Measurements from ENCODE around the gene CCL27.
"Not testable (repeated sequence)": the region's sequence is repeated elsewhere in the genome, so short reads cannot be mapped to it uniquely, and the experiment has no call there.

Gene CCL27

DNA sequence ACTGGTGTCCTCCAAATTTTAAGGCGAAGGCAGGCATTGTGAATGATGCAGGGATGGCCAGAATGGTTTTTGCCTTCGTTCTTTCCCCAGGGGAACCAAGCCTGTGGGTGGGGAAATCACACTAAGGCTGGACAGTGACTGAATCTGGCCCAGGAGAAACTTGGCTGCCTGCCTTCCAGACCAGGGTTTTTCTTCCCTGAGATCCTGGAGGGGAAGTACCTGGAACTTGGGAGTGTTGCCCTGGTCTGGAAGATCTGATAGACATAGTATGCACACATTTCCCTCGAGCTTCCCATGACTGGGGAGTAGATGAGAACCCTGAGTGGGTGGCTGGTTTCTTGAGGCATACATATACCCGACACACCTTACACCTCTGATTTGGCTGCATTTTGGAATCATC lies 11.1 kb downstream of the CCL27 start:
- DNase-seq (ENCODE audit: low read depth in 2 of 2) = no peak

DNA sequence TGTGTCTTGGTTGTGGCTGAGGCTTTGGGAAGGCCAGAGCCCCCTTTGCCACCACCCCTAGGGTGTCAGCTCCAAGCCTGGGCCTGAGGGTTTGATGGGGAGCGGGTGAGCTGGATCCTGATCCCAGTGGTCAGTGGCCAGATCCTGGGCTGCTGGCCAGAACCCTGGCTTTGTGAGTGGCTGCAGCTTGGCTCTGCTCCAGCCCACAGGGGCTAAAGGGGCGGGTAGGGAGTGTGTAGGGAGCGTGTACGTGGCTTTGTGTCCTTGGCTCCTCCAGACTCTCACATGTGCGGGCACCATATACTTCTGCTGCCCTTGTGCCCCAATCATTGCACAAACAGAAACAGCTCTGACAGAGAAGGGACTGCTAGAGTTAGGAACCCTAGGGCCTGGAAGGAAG lies 11.6 kb downstream of the CCL27 start:
- no peak for DNase-seq (ENCODE audit: low read depth in 2 of 2)

DNA sequence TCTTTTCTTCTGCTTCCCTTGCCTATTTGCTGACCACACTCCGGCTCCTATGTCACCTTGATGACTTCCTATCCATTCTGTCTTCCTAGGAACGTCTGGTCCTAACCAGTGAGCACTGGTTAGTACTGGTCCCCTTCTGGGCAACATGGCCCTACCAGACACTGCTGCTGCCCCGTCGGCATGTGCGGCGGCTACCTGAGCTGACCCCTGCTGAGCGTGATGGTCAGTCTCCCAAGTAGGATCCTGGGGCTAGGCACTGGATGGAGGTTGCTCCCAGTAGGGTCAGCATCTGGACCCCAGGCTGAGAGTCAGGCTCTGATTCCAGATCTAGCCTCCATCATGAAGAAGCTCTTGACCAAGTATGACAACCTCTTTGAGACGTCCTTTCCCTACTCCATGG lies 13.8 kb downstream of the CCL27 start:
- no peak for DNase-seq (ENCODE audit: low read depth in 2 of 2)

DNA sequence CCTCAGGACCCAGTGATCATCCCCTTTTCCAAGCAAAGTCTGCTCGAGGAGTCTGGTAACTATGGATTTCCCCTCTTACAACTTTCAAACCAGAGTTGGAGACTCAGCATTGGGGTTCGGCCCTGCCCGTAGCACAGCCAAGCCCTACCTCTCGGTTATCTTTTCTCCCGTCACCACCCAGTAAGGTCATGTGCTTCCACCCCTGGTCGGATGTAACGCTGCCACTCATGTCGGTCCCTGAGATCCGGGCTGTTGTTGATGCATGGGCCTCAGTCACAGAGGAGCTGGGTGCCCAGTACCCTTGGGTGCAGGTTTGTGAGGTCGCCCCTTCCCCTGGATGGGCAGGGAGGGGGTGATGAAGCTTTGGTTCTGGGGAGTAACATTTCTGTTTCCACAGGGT lies 14.8 kb downstream of the CCL27 start:
- no peak for DNase-seq (ENCODE audit: low read depth in 2 of 2)

DNA sequence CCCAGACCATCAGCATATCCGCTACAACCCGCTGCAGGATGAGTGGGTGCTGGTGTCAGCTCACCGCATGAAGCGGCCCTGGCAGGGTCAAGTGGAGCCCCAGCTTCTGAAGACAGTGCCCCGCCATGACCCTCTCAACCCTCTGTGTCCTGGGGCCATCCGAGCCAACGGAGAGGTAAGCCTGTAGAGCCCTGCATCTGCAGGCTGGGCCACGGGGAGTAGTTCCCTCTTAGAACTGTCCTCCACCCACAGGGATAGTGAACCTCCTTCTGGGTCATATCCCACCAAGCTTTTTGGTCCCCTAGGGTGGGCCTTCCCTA lies 15.4 kb downstream of the CCL27 start:
- no peak for DNase-seq (ENCODE audit: low read depth in 2 of 2)

DNA sequence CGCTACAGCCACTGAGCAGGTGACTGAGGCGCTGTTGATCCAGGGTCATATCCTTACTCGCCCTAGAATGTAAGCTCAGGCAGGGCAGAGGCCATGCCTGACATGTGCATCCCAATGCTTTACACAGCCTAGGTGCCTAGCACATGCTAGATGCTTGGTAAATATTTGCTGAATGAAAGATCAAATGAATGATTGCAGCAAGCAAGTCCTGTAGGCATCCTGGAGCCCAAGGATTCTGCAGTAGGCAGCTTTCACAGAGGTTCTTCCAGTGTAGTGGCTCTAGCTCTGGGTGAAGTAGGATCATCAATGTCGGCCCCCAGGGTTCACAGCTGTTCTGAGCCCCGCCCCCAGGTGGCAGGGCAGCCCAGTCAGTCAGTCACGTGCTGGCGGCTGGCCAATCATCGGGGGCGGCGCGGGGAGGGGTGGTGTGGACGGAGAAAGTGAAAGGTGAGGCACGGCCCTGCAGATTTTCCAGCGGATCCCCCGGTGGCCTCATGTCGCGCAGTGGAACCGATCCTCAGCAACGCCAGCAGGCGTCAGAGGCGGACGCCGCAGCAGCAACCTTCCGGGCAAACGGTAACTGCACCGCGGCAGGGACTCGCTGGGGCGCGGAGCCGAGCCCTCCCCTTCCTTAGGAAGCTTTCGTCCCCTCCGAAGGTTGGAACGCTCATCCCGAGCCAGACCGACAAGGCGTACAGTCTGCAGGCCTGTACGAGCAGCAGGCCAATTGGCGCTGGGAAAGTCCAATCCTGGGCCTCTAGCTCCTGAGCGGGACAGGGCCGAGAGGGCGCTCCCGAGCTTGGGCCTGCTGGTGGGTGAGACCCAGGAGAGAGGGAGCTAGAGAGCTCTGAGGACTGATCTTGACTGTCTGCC lies 16.0 kb downstream of the CCL27 start, which contains the start of gene GALT:
GALT (plus strand) TSS at position 465 of the 873 bp plus-strand sequence; CDS start at position 495, 30 bp downstream.
- DNase-seq (ENCODE audit: low read depth in 2 of 2) = peak; percentile 92 to 96

DNA sequence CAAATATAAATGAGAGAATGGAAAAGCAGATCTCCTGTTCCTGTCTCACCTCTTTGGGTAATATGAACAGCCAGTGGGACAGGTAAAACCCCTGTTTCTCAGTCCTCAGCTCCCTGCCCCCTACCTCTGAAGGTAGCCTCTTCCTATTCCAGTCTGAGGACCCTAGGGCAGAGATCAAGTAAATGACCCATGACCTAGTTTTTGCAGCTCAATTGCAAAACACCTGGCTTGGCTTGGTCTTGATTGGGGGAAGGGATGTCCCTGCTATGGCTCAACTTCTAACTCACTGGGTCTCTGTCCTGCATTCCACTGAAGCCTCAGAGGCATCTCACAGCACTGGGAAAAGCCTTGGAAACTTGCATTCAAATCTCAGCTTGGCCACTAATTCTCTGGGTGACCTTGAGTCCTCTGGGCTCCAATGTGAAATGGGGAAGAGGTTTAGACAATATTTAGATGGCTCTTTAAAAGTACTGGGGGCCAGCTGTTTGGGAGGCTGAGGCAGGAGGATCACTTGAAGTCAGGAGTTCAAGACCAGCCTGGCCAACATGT lies 17.6 kb downstream of the CCL27 start:
- DNase-seq (ENCODE audit: low read depth in 2 of 2) = no peak

DNA sequence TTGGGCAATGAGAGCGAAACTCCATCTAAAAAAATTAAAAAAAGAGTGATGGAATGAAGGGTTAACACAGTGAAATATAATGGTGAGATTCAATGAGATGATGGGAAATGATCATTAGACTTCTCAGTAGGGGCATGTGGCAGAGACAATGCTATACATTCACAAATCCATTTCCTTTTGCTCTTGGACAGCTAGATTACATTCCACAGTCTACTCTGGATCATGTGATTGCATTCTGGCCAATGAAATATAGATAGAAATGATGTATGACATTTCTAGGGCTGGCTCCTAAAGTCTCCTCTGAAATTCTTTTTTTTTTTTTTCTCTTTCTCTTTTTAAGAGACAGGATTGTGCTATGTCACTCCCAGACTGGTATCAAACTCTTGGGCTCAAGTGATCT lies 19.8 kb downstream of the CCL27 start:
- DNase-seq (ENCODE audit: low read depth in 2 of 2) = no peak

DNA sequence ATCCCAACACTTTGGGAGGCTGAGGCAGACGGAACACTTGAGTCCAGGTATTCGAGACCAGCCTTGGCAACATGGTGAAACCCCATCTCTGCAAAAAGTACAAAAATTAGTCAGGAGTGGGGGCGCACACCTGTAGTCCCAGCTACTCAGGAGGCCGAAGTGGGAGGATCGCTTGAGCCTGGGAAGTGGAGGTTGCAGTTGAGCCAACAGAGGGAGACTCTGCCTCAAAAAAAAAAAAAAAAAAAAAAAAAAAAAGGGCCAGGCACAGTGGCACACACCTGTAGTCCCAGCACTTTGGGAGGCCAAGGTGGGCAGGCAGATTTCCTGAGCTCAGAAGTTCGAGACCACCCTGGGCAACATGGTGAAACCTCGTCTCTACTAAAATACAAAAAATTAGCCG lies 23.1 kb downstream of the CCL27 start:
- DNase-seq (ENCODE audit: low read depth in 2 of 2) = not testable (repeated sequence)

DNA sequence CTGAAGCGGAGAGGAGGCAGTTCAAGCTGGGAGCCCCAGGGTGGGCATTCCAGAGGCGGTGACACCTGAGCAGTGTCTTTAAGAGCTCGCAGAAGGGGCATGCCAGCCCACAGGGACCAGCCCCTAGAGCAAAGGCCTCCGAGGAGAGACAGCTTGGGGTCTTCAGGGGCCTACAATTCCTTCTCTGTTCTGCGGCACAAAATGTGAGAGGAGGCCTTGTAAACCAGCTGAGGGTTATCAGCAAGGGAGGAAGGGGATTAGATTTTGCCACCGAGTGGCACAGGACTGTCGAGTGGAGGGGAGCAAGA lies 24.4 kb downstream of the CCL27 start:
- no peak for DNase-seq (ENCODE audit: low read depth in 2 of 2)

DNA sequence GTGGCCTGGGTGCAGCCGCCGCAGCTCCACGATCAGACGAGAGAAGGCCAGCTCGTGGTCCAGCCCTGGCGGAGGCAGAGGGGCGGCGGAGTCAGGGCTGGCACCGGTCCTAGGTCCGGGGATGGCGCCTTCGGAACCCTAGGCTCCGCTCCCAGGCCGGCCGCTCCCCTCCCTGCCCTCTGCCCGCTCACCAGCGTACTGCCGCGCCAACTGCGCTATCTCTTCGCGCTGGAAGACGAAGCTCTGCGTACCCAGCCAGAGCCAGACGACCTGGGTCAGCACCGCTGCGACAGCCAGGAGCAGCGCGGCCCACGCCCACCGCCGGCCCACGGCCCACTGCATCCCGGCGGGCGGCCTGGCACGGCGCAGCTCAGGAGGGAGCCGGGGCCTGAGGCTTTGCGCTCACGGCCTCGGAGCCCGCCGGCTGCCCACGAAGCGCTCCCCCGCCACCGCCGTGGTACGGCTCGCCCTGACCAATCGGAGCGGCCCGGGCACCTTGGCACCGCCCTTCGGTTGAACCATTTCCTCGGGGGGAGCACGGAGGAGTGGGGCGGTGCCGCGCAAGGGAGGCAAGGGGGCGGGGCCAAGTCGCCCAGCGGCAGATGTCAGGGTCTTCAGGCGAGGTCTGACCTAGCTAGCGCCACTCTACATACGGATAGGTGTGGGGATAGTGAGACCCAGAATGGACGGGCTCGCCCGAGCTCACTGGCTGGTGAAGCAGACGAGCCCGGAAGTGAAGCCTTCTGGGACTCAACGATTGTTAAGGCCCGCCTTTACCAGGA lies 24.9 kb downstream of the CCL27 start, which contains the start of gene SIGMAR1:
SIGMAR1 (minus strand) TSS at position 432 of the 782 bp plus-strand sequence; CDS start at position 342, 90 bp downstream.
- peak; percentile 86 for DNase-seq (ENCODE audit: low read depth in 2 of 2)

DNA sequence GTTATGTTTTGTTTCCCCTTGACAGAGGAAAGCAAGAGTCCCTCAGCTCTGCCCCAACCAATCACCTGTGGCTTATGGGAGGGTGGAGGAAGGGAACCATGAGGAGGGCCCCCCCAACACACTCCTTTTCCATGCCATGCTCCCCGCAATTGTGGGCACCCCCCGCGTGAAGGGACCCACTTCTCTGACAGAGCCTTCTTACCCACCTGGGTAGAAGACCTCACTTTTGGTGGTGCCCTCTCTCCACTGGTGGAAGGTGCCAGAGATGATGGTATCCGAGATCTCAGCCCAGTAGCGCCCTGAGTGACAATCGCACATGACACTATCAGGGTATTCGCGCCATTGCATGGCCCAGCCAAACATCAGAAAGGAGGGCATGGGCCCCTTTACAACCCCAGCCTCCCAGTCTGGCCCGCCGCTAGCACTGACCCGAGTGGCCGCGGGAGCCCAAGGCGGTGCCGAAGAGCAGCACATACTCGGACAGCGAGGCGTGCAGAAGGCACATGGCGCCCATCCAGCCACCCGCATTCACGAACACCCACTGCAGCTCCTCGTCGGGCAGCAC lies 25.6 kb downstream of the CCL27 start:
- DNase-seq (ENCODE audit: low read depth in 2 of 2) = no peak

DNA sequence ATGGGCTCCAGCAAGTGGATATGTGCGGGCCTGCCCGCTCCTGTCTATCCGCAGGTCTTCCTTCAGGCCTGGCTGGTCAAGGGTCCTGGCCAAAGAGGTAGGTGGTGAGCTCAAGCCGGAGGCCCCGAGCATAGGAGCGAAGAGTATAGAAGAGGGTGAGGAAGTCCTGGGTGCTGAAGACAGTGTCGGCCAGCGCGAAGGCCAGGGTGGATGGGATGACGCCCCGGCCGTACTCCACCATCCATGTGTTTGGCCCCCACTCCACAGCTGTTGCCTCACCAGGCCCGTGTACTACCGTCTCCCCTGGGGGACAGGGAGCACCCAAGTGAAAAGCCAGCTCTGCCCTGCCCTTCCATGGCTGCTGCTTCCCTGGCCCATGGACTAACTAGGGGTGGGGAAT lies 26.9 kb downstream of the CCL27 start:
- no peak for DNase-seq (ENCODE audit: low read depth in 2 of 2)

DNA sequence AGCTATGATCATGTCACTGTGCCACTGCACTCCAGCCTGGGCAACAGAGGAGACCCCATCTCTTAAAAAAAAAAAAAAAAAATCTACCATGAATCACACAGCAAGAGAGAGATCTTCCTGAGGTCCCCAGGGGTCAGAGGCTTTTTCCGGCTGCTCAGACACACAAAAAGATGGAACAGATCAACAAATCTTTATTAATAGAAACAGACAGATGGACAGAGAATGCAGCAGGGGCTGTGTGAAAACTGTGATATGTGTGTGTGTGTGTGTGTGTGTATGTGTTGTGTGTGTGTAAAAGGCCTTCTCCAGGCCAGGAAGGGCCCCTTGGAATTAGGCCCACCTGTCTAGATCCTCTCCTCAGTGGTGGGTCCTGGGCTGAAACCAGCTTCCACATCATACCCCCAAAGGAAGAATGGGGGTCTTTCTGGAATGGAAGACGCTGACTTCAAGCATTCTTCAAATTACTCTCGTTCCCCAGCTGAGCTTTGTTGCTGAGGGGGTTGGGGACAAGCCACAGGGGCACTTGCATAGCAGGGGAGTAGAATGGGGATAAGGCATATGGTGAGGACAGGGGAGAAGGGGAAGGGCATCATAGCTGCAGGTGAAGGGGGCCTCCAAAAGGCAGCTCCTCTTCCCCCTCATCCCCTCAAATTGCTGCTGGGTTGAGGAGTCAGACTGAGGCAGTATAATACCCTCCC lies 27.8 kb downstream of the CCL27 start:
- DNase-seq (ENCODE audit: low read depth in 2 of 2) = no peak

DNA sequence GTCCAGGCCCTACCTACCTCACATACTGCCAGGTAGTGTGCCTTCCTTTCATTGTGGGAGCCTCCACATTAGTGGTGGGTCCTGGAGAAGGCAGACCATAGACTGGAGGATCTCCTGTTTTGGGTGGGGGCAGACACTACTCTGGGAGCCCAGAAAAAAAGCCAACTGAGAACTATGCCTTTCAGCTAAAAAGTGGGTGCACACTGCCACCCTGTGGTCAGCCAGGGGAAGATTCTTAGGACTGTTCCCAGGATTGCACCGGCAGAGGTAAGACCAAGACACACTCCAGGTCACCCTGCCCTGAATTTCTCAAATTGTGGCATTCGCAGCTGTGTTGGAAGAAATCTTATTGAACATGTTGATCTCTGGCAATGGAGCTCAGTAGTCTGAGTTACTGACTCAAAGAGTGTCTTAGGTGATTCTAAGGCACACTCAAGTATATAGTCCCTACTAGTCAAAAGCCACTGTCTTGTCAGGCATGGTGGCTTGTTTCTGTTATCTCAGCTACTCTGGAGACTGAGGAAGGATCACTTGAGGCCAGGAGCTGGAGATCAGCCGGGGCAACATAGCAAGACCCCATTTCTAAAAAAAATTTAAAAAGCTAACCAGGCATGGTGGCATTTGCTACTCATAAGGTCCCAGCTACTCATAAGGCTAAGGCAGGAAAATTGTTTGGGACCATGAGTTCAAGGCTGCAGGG lies 28.5 kb downstream of the CCL27 start:
- DNase-seq (ENCODE audit: low read depth in 2 of 2) = peak in 1 of 2 donors; percentile 55

DNA sequence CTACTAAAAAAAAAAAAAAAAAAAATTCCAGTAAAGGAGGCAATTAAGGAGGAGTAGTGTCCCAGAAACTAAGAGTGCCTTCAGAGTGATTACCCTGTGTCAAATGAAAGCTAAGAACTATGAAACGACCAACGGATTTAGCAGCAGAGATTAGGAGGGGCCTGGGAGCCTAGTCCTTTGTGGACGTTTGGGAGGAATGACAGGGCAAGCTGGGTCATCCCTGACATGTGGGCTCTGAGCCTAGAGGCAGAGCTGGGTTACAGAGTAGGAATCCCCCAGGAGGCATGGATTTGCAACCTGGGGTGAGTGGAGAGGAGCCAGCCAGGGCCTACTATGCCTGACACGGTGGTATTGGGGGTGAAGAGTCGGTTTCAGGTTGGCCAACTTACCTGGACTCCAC lies 29.3 kb downstream of the CCL27 start:
- DNase-seq (ENCODE audit: low read depth in 2 of 2) = no peak

DNA sequence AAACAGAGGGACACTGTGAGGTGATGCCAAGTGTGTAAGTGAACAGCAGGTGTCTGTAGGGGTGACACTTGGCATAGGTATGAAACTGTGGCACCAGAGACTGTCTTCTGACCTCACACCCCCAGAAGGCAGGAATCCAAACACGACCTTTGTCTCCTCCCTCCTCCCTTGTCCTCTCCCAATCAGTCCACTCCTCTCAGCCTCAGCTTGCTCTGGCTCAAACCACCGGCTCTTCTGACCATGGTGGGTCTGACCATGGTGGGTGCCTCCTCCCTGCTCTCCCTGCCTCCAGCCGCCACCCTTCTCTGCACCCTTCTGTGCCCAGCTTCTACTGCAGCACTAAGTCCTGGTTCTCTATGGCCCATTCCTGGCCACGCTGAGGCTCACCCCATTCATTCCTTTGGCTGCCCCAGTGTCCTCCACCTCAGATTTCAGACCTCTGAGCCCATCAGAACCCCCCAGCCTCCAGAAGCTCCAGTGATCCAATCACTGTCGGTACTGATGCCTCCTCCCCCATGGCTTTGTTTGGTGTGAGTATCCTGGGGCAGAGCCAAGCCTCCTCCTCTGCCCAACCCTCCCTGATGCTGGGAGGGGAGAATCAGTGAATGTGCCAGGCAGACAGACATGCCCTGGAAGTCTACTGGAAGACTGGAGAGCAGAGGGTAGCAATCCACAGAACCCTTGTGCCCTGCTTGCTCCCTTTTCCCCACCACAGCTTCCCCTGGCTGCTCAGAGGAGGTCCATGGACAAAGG lies 31.9 kb downstream of the CCL27 start:
- no peak for DNase-seq (ENCODE audit: low read depth in 2 of 2)

DNA sequence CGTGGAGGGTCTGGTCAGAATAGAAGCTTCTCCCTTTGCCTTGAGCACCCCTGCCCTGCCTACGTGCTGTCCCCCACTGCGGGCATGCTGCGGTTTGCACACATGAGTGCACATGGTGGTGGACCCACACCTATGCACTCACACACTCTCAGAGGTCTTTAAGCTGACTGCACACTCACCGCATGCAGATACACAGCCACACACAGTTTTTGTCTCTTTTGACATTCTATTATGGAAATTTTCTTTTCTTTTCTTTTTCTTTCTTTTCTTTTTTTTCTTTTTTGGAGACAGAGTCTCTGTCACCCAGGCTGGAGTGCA lies 33.0 kb downstream of the CCL27 start:
- no peak for DNase-seq (ENCODE audit: low read depth in 2 of 2)

DNA sequence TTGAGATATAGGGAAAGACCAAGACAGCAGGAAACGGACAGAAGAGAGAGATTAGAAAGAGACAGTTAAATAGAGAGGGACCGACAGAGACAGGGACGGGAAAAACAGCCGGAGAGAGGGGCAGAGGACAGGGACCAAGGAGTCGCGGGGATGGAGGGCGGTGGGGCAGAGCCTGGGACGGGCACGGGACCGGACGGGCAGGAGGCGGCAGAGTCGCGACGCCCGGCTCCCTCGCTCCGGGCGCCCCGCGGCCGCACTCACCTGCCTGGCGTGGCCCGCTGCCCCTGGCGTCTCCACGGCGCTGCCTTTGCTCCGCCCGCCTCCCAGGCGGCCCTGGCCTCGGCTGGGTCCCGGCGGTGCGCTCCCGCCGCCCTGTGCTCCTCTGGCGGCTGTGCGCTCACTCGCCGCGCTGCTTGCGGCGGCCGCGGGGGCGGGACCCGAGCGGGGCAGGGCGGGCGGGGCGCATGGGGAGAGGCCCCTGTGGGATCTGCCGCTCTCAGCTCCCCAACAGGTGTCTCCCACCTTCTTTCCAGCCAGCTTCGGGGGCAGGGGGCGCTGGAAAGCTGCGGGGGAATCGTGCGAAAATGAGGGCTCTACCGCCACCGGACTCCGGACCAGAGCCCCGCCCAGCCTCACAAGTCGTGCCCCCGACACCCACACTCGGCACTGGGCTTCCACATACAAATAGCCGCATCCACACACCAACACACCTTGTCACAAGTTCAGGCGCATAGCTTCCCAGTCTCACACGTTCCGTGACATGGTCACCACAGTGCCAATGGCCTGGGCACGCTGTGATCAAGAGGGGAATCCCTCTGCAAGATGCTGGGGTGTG lies 33.6 kb downstream of the CCL27 start, which contains the start of gene ARID3C:
ARID3C (minus strand) TSS at position 411 of the 835 bp plus-strand sequence. CDS start 1,052 bp downstream, outside the sequence.
- DNase-seq (ENCODE audit: low read depth in 2 of 2) = no peak

Data from stimulated activated CD8-positive, alpha-beta memory T cell treated with anti-CD3 and anti-CD28 coated beads, Interleukin-7, amount 100 ng/mL, for 1 hour (primary cell).